Measurements from ENCODE around the gene MICAL3. TPM values are rescaled to one million over a fixed set of nuclear protein-coding genes. Genes with fewer than 3 reads are reported as not detected.

The MICAL3 gene
- polyA plus RNA-seq, 1 donor from 2014 or later = 28.1 TPM

DNA sequence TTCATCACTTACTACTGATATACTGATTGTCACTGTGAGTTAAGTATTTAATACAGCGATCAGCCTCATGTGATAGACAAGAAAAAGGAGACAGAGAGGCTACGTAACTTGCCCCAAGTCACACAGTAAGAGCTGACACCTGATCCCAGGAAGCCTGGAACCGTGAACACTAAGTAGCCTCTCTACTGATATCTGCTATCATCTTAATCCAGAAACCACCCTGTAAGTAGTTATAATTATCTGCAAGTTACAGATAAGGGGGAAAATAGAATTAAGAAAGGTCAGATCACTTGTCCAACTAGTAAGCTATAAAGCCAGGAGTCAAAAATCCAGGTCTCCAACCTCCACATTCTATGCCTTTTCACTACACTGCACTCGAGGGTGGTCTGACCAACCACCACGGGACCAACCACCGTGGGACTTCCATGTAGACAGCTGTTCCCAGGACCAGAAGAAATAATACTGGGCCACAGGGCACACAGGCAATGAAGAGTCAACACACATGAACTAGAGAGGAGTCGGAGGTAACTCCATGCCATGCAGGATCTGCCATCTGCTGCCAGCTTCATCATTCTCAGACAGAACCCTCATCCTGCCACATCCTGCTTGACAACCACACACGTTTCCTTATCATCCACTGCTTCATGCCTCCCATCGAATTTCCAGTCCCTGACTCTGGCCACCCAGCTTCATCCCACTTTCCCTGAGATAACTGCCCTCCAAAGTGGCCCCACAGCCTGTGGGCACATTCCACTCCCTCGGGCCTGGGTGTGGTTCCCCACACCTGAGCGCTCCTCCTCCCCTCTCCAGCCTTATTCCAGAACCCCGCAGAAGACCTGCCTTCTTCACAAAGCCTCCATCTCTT is 58.6 kb downstream of the MICAL3 start:
- Histone ChIP-seq H3K9me3 (ENCODE audit: low read length) (no peaks in the 10 kb centered on the region), H3K4me2 (ENCODE audit: low read length) (no peak overlapping the region), H2AFZ (ENCODE audit: low read depth, low read length) (no peak overlapping the region), H4K20me1 (ENCODE audit: insufficient read depth) (no peaks in the 10 kb centered on the region), H3K27me3 (ENCODE audit: insufficient read depth, low read depth, low read length) (no peaks in the 10 kb centered on the region), H3K79me2 (replicated peaks; ENCODE audit: insufficient read depth, low read length) (no peaks in the 10 kb centered on the region), H3F3A (ENCODE audit: insufficient read depth, low read length, poor library complexity, severe bottlenecking) (no peaks in the 10 kb centered on the region), H3K36me3 (ENCODE audit: insufficient read depth, low read length) (no peaks in the 10 kb centered on the region), H3K9ac (ENCODE audit: low read length) (no peak overlapping the region), H3K27ac (ENCODE audit: low read length) (no peak overlapping the region), H3K4me3 (ENCODE audit: low read length) (no peak overlapping the region), H3K9me2 (ENCODE audit: insufficient read depth, low read length) (no peaks in the 10 kb centered on the region)
- TF ChIP-seq POLR2AphosphoS5 (IDR thresholded peaks at IDR 0.05) (no peak), SMC3 (conservative IDR thresholded peaks at IDR 0.05; ENCODE audit: poor library complexity) (no peak), MXI1 (conservative IDR thresholded peaks at IDR 0.05; ENCODE audit: poor library complexity, severe bottlenecking) (no peak), RAD21 (conservative IDR thresholded peaks at IDR 0.05) (no peak)

DNA sequence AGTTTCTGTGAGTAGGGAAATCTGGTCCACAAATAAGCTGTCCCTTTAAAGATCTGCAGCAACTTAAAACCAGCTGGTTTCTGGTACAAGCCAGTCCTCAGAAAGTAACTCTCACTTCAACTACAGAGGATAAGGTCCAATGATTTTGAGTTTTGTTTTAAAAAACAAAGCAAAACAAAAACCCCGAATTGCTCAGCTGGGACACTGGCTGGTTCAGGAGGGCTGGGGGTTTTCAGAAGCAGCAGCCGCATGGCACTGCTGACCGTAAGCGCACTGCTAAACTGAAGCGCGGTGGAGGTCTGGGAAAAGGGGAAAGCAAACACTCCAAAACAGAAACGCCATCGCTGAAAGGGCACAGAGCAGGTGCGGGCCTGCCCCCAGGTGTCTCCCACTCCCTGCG is 59.7 kb downstream of the MICAL3 start:
- no peaks in the 10 kb centered on the region for H3K79me2 ChIP-seq (replicated peaks; ENCODE audit: insufficient read depth, low read length)
- no peak overlapping the region for H3K9ac ChIP-seq (ENCODE audit: low read length)
- H3K36me3 ChIP-seq (ENCODE audit: insufficient read depth, low read length) = no peaks in the 10 kb centered on the region
- TF ChIP-seq TAF1 (IDR thresholded peaks at IDR 0.05; ENCODE audit: low read depth) (no peak), RAD21 (conservative IDR thresholded peaks at IDR 0.05) (no peak), EZH2 (IDR thresholded peaks at IDR 0.05; ENCODE audit: borderline replicate concordance, insufficient read depth, low read length, poor library complexity, severe bottlenecking) (no peak), MXI1 (conservative IDR thresholded peaks at IDR 0.05; ENCODE audit: poor library complexity, severe bottlenecking) (no peak)
- H3K27me3 ChIP-seq (ENCODE audit: insufficient read depth, low read depth, low read length) = no peaks in the 10 kb centered on the region
- H3K4me2 ChIP-seq (ENCODE audit: low read length) = no peak overlapping the region
- no peaks in the 10 kb centered on the region for H4K20me1 ChIP-seq (ENCODE audit: insufficient read depth)
- no peaks in the 10 kb centered on the region for H3F3A ChIP-seq (ENCODE audit: insufficient read depth, low read length, poor library complexity, severe bottlenecking)
- H3K9me3 ChIP-seq (ENCODE audit: low read length) = no peaks in the 10 kb centered on the region
- no peak overlapping the region for H3K4me3 ChIP-seq (ENCODE audit: low read length)
- no peak overlapping the region for H3K27ac ChIP-seq (ENCODE audit: low read length)
- no peaks in the 10 kb centered on the region for H3K9me2 ChIP-seq (ENCODE audit: insufficient read depth, low read length)
- no peak overlapping the region for H2AFZ ChIP-seq (ENCODE audit: low read depth, low read length)

DNA sequence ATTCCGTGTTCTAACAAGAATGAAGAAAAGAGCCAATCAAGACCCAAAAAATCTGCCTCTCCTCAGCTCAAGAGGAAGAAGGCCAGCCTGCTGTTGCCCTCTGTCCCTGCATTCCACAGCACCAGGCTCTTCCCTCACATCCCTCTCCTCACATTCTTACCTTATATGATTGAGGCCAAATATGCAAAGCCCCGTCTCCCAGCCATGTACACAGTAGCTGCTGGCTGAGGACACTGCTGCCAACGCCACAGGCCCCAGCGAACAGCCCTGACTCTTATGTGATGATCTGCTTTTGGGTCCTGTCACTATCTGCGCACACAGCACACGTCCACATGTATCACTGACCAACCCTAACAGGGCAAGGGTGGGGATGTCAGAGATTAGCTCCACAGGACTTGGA is 60.2 kb downstream of the MICAL3 start:
- H3K27me3 ChIP-seq (ENCODE audit: insufficient read depth, low read depth, low read length) = no peaks in the 10 kb centered on the region
- no peak overlapping the region for H2AFZ ChIP-seq (ENCODE audit: low read depth, low read length)
- no peaks in the 10 kb centered on the region for H3F3A ChIP-seq (ENCODE audit: insufficient read depth, low read length, poor library complexity, severe bottlenecking)
- H3K9me3 ChIP-seq (ENCODE audit: low read length) = no peaks in the 10 kb centered on the region
- no peak for TF ChIP-seq EZH2 (IDR thresholded peaks at IDR 0.05; ENCODE audit: borderline replicate concordance, insufficient read depth, low read length, poor library complexity, severe bottlenecking)
- no peak for TF ChIP-seq SMC3 (conservative IDR thresholded peaks at IDR 0.05; ENCODE audit: poor library complexity)
- TF ChIP-seq CTCF (IDR thresholded peaks at IDR 0.05; ENCODE audit: poor library complexity, severe bottlenecking) = no peak
- TF ChIP-seq TAF1 (IDR thresholded peaks at IDR 0.05; ENCODE audit: low read depth) = no peak
- no peak for TF ChIP-seq RAD21 (conservative IDR thresholded peaks at IDR 0.05)
- no peak for TF ChIP-seq POLR2AphosphoS5 (IDR thresholded peaks at IDR 0.05)
- TF ChIP-seq MXI1 (conservative IDR thresholded peaks at IDR 0.05; ENCODE audit: poor library complexity, severe bottlenecking) = no peak
- TF ChIP-seq, protein P1, sequence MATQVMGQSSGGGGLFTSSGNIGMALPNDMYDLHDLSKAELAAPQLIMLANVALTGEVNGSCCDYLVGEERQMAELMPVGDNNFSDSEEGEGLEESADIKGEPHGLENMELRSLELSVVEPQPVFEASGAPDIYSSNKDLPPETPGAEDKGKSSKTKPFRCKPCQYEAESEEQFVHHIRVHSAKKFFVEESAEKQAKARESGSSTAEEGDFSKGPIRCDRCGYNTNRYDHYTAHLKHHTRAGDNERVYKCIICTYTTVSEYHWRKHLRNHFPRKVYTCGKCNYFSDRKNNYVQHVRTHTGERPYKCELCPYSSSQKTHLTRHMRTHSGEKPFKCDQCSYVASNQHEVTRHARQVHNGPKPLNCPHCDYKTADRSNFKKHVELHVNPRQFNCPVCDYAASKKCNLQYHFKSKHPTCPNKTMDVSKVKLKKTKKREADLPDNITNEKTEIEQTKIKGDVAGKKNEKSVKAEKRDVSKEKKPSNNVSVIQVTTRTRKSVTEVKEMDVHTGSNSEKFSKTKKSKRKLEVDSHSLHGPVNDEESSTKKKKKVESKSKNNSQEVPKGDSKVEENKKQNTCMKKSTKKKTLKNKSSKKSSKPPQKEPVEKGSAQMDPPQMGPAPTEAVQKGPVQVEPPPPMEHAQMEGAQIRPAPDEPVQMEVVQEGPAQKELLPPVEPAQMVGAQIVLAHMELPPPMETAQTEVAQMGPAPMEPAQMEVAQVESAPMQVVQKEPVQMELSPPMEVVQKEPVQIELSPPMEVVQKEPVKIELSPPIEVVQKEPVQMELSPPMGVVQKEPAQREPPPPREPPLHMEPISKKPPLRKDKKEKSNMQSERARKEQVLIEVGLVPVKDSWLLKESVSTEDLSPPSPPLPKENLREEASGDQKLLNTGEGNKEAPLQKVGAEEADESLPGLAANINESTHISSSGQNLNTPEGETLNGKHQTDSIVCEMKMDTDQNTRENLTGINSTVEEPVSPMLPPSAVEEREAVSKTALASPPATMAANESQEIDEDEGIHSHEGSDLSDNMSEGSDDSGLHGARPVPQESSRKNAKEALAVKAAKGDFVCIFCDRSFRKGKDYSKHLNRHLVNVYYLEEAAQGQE (IDR thresholded peaks at IDR 0.05; ENCODE audit: borderline replicate concordance) = no peak
- no peaks in the 10 kb centered on the region for H3K79me2 ChIP-seq (replicated peaks; ENCODE audit: insufficient read depth, low read length)
- no peak overlapping the region for H3K27ac ChIP-seq (ENCODE audit: low read length)
- no peaks in the 10 kb centered on the region for H3K9me2 ChIP-seq (ENCODE audit: insufficient read depth, low read length)
- no peak overlapping the region for H3K4me3 ChIP-seq (ENCODE audit: low read length)
- no peak overlapping the region for H3K4me2 ChIP-seq (ENCODE audit: low read length)
- no peak overlapping the region for H3K9ac ChIP-seq (ENCODE audit: low read length)
- H4K20me1 ChIP-seq (ENCODE audit: insufficient read depth) = no peaks in the 10 kb centered on the region
- H3K36me3 ChIP-seq (ENCODE audit: insufficient read depth, low read length) = no peaks in the 10 kb centered on the region

Measured in neural cell (in vitro differentiated cells).